HEK293 (cell line): ENCODE measurements around the gene ARSB.

ENCODE experiments used
- CTCF ChIA-PET: fragments of 350-600 bp; formaldehyde crosslinking; extraction: SDS; loops from one replicate; lab custom pipeline; 2021; ENCODE audit warnings: antibody characterized with exemption; lab: Yijun Ruan, JAX
- POLR2A ChIA-PET: fragments of 300-600 bp; formaldehyde crosslinking; extraction: SDS; loops from one replicate; lab custom pipeline; 2020; ENCODE audit warnings: antibody characterized with exemption, inconsistent platforms; lab: Yijun Ruan, JAX
- H3K27ac ChIP-seq: fragments of 200-500 bp; sonication (Bioruptor generic); 2 replicates; pipeline ENCODE4 v1.5.1; 2014; ENCODE audit warnings: low read depth, low read length, control low read depth, inconsistent platforms; ENCODE audit errors: extremely low read depth
- H3K36me3 ChIP-seq, 2 experiments: fragments of 200-500 bp in 1 of 2; sonication (Bioruptor generic) in 1 of 2; 1 replicate in 1 of 2; 2 replicates in 1 of 2; pipeline ENCODE4 v1.5.1; 2014 to 2017; ENCODE audit warnings: inconsistent platforms in 2 of 2, low read length in 2 of 2; ENCODE audit not compliant: control insufficient read depth in 2 of 2, insufficient read depth in 1 of 2
- H3K4me1 ChIP-seq: fragments of 200-500 bp; sonication (Bioruptor generic); 2 replicates; pipeline ENCODE4 v1.5.1; 2014; ENCODE audit warnings: mild to moderate bottlenecking, low read length, inconsistent platforms; ENCODE audit not compliant: control insufficient read depth, insufficient read depth
- H3K4me3 ChIP-seq: 2 replicates; pipeline ENCODE4 v1.5.1; 2011; ENCODE audit warnings: low read depth, mild to moderate bottlenecking, control low read depth, low read length, moderate library complexity
- H3K9me3 ChIP-seq: fragments of 200-500 bp; sonication (Bioruptor generic); 2 replicates; pipeline ENCODE4 v1.5.1; 2014; ENCODE audit warnings: low read depth, low read length, inconsistent platforms; ENCODE audit not compliant: control insufficient read depth, insufficient read depth
- IKZF3 ChIP-seq: fragments of 450-650 bp; IDR thresholded peaks from 2 replicates; pipeline ENCODE4 v1.5.0; 2018; ENCODE audit warnings: missing biosample characterization, mild to moderate bottlenecking, missing genetic modification characterization, moderate library complexity
- PATZ1 ChIP-seq: fragments of 450-650 bp; formaldehyde crosslinking; IDR thresholded peaks from 2 replicates; pipeline ENCODE4 v1.5.1; 2016; ENCODE audit warnings: missing biosample characterization, missing genetic modification characterization
- REST ChIP-seq: fragments of 450-650 bp; formaldehyde crosslinking; IDR thresholded peaks from 2 replicates; pipeline ENCODE4 v1.5.1; 2016; ENCODE audit warnings: missing biosample characterization, missing genetic modification characterization
- TRIM28 ChIP-seq: IDR thresholded peaks from 2 replicates; pipeline ENCODE4 v1.6.1; 2011; ENCODE audit warnings: low read length, control low read depth, borderline replicate concordance
- ZBTB11 ChIP-seq: fragments of 450-650 bp; formaldehyde crosslinking; conservative IDR thresholded peaks from 2 replicates; pipeline ENCODE4 v1.5.1; 2016; ENCODE audit warnings: low read depth, missing biosample characterization, missing genetic modification characterization
- ZBTB49 ChIP-seq: fragments of 450-650 bp; formaldehyde crosslinking; IDR thresholded peaks from 2 replicates; pipeline ENCODE4 v1.5.1; 2016; ENCODE audit warnings: missing biosample characterization, missing genetic modification characterization, low read depth
- ZFP41 ChIP-seq: fragments of 450-650 bp; formaldehyde crosslinking; IDR thresholded peaks from 2 replicates; pipeline ENCODE4 v1.5.1; 2016; ENCODE audit warnings: missing biosample characterization, missing genetic modification characterization, borderline replicate concordance
- ZNF133 ChIP-seq: fragments of 450-650 bp; formaldehyde crosslinking; IDR thresholded peaks from 2 replicates; pipeline ENCODE4 v1.5.1; 2016; ENCODE audit warnings: missing biosample characterization, missing genetic modification characterization
- ZNF16 ChIP-seq: fragments of 450-650 bp; formaldehyde crosslinking; IDR thresholded peaks from 2 replicates; pipeline ENCODE4 v1.5.1; 2016; ENCODE audit warnings: low read depth, missing biosample characterization, missing genetic modification characterization
- ZNF174 ChIP-seq: fragments of 450-650 bp; formaldehyde crosslinking; IDR thresholded peaks from 2 replicates; pipeline ENCODE4 v1.5.0; 2017; ENCODE audit warnings: missing biosample characterization, mild to moderate bottlenecking, missing genetic modification characterization
- ZNF223 ChIP-seq: fragments of 450-650 bp; formaldehyde crosslinking; IDR thresholded peaks from 2 replicates; pipeline ENCODE4 v1.5.1; 2016; ENCODE audit warnings: missing biosample characterization, missing genetic modification characterization
- ZNF354C ChIP-seq: fragments of 450-650 bp; formaldehyde crosslinking; IDR thresholded peaks from 2 replicates; pipeline ENCODE4 v1.5.1; 2016; ENCODE audit warnings: missing biosample characterization, missing genetic modification characterization, low read depth, borderline replicate concordance
- ZNF394 ChIP-seq: fragments of 450-650 bp; formaldehyde crosslinking; IDR thresholded peaks from 2 replicates; pipeline ENCODE4 v1.5.1; 2016; ENCODE audit warnings: missing biosample characterization, missing genetic modification characterization, mild to moderate bottlenecking, moderate library complexity, borderline replicate concordance
- ZNF596 ChIP-seq: fragments of 450-650 bp; IDR thresholded peaks from 2 replicates; pipeline ENCODE4 v1.5.0; 2018; ENCODE audit warnings: missing biosample characterization, mild to moderate bottlenecking, missing genetic modification characterization, moderate library complexity
- ZNF610 ChIP-seq: fragments of 450-650 bp; formaldehyde crosslinking; IDR thresholded peaks from 2 replicates; pipeline ENCODE4 v1.5.1; 2016; ENCODE audit warnings: missing biosample characterization, missing genetic modification characterization, borderline replicate concordance
- ZNF654 ChIP-seq: fragments of 450-650 bp; formaldehyde crosslinking; IDR thresholded peaks from 2 replicates; pipeline ENCODE4 v1.5.1; 2016; ENCODE audit warnings: low read depth, missing biosample characterization, missing genetic modification characterization
- ZSCAN23 ChIP-seq: fragments of 450-650 bp; formaldehyde crosslinking; IDR thresholded peaks from 2 replicates; pipeline ENCODE4 v1.5.1; 2016; ENCODE audit warnings: missing biosample characterization, missing genetic modification characterization
- ZSCAN4 ChIP-seq: fragments of 450-650 bp; formaldehyde crosslinking; IDR thresholded peaks from 2 replicates; pipeline ENCODE4 v1.5.1; 2017; ENCODE audit warnings: missing biosample characterization, missing genetic modification characterization

The ARSB gene

GRCh38 chr5:78972654-78973428 lies 12.3 kb downstream of the ARSB start (continued):
- no peak for TF ChIP-seq REST
- peak; percentile 44; the same call in 1 of the 2 replicates for TF ChIP-seq IKZF3 (tag by site-specific recombination)
- no peak for TF ChIP-seq ZNF654 (tag by site-specific recombination)
- no peak for TF ChIP-seq ZNF354C (tag by site-specific recombination)
- no peak for TF ChIP-seq ZNF174 (tag by site-specific recombination)
- TF ChIP-seq ZNF610 (tag by site-specific recombination), result no peak
- TF ChIP-seq ZSCAN23, result no peak
- TF ChIP-seq PATZ1 (tag by site-specific recombination), result no peak
- no peak for TF ChIP-seq ZNF223 (tag by site-specific recombination)
- no peak for TF ChIP-seq ZBTB11
- no peak for TF ChIP-seq ZBTB49 (tag by site-specific recombination)
- TF ChIP-seq ZNF394 (tag by site-specific recombination), result peak; percentile 38; the same call in 1 of the 2 replicates

GRCh38 chr5:78971998-78972397 lies 13.1 kb downstream of the ARSB start:
- CTCF ChIA-PET, result interaction anchor here (0.6 to 2.9 kb wide), 2 partner anchors 73 to 504 kb away, joined by 3 to 11 read pairs; no protein-coding TSS in a partner anchor
- Histone ChIP-seq H3K4me3 (no peak overlapping the region), H3K36me3 (no peaks in the 10 kb centered on the region), H3K9me3 (no peaks in the 10 kb centered on the region), H3K4me1 (peaks cover 20% of the 10 kb centered on the region), H3K27ac (no peak overlapping the region)
- POLR2A ChIA-PET, result no interaction called here
- peak; percentile 77 for TF ChIP-seq ZNF16 (tag by site-specific recombination)
- no peak for TF ChIP-seq ZSCAN4 (tag by site-specific recombination)
- TF ChIP-seq ZFP41 (tag by site-specific recombination), result no peak
- no peak for TF ChIP-seq ZNF596 (tag by site-specific recombination)
- no peak for TF ChIP-seq ZNF133 (tag by site-specific recombination)
- TF ChIP-seq TRIM28, result no peak
